HG02840 (cell line): ENCODE data around the gene ADORA1.

ENCODE experiments used
- ATAC-seq: cut with Tn5 transposase; IDR thresholded peaks from one replicate; pipeline ENCODE4 v1.9.1; 2021; ENCODE audit warnings: mild to moderate bottlenecking, moderate library complexity, moderate number of reproducible peaks; ENCODE audit not compliant: unreplicated experiment, low FRiP score

The ADORA1 gene

GRCh38 chr1:203181586-203182386 lies 54.3 kb downstream of the ADORA1 start:
- ATAC-seq: no peak

- ATAC-seq: no peak
These were observed 54.9 kb downstream of the ADORA1 start for GRCh38 chr1:203182387-203182953.

- ATAC-seq: no peak
These were observed 56.3 kb downstream of the ADORA1 start for GRCh38 chr1:203183828-203184227.

GRCh38 chr1:203184467-203184866 lies 56.9 kb downstream of the ADORA1 start:
- ATAC-seq: no peak

GRCh38 chr1:203185061-203185461 lies 57.5 kb downstream of the ADORA1 start:
- ATAC-seq: no peak

GRCh38 chr1:203185585-203185984 lies 58.1 kb downstream of the ADORA1 start:
- ATAC-seq: no peak

GRCh38 chr1:203186091-203186445 lies 58.5 kb downstream of the ADORA1 start:
- ATAC-seq: no peak

- ATAC-seq: no peak
These were observed 59.1 kb downstream of the ADORA1 start, which contains the start of gene CHI3L1 for GRCh38 chr1:203186446-203187303. Gene CHI3L1, minus strand, starts transcription at chr1:203186704. Its CDS starts 81 bp downstream, at chr1:203186623.

- no peak for ATAC-seq
These were observed 59.8 kb downstream of the ADORA1 start for GRCh38 chr1:203187304-203187685.

GRCh38 chr1:203187689-203188264 lies 60.3 kb downstream of the ADORA1 start:
- ATAC-seq: no peak

GRCh38 chr1:203188686-203189232 lies 61.2 kb downstream of the ADORA1 start:
- ATAC-seq: no peak

GRCh38 chr1:203189951-203190352 lies 62.4 kb downstream of the ADORA1 start:
- no peak for ATAC-seq

- no peak for ATAC-seq
These were observed 63.4 kb downstream of the ADORA1 start for GRCh38 chr1:203190949-203191348.

GRCh38 chr1:203196371-203196770 lies 68.8 kb downstream of the ADORA1 start:
- no peak for ATAC-seq

- no peak for ATAC-seq
These were observed 70.1 kb downstream of the ADORA1 start for GRCh38 chr1:203197625-203198024.

GRCh38 chr1:203199002-203199401 lies 71.5 kb downstream of the ADORA1 start:
- ATAC-seq: no peak

GRCh38 chr1:203199481-203199815 lies 71.9 kb downstream of the ADORA1 start:
- no peak for ATAC-seq

- ATAC-seq: no peak
These were observed 72.5 kb downstream of the ADORA1 start for GRCh38 chr1:203199816-203200571.

- ATAC-seq: no peak
These were observed 73.4 kb downstream of the ADORA1 start for GRCh38 chr1:203200916-203201315.
